GM12878 (cell line): Measurements from ENCODE around the gene GRIP2. TPM values are rescaled to one million over a fixed set of nuclear protein-coding genes. Genes with fewer than 3 reads are reported as not detected.

Experiments used
- ATAC-seq: fragments of 200-7000 bp; cut with Tn5 transposase; 3 replicates; pipeline ENCODE4 v1.9.1; 2020; ENCODE audit warnings: mild to moderate bottlenecking, moderate library complexity
- BruUV-seq: library from RNA; stranded (reverse); fragments of 400-500 nt; replicated peaks from 2 replicates; lab custom pipeline; 2021; lab: Mats Ljungman, UMichigan
- CTCF ChIA-PET: fragments of 300-600 bp; sonication (Branson Sonifier 250); formaldehyde crosslinking; extraction: SDS; loops from one replicate; lab custom pipeline; 2021; ENCODE audit warnings: inconsistent platforms; lab: Yijun Ruan, JAX
- POLR2A ChIA-PET: fragments of 350-600 bp; formaldehyde crosslinking; extraction: SDS; loops from one replicate; lab custom pipeline; 2021; ENCODE audit warnings: inconsistent platforms; lab: Charles Lee
- RAD21 ChIA-PET: fragments of 300-600 bp; sonication (Branson Sonifier 250); formaldehyde crosslinking; loops from one replicate; lab custom pipeline; 2023; ENCODE audit warnings: antibody characterized with exemption; ENCODE audit not compliant: unreplicated experiment; lab: Charles Lee
- SMC1A ChIA-PET: fragments of 300-600 bp; sonication (Branson Sonifier 250); formaldehyde crosslinking; loops from one replicate; lab custom pipeline; 2023; ENCODE audit not compliant: unreplicated experiment, uncharacterized antibody; lab: Charles Lee
- DNase-seq: peaks from one replicate; pipeline ENCODE4 v3.0.0-alpha.2; 2011; ENCODE audit warnings: low read depth, low spot score
- FAIRE-seq: peaks from 3 replicates; lab custom pipeline; 2011; peaks lifted over from hg19 to GRCh38; lab: Jason Lieb, UNC
- H2AFZ ChIP-seq: 2 replicates; pipeline ENCODE4 v1.6.0; 2011; ENCODE audit warnings: low read depth, low read length, control low read depth; ENCODE audit not compliant: control insufficient read depth
- H3K27ac ChIP-seq: 2 replicates; pipeline ENCODE4 v1.5.1; 2011; ENCODE audit warnings: control low read depth; ENCODE audit not compliant: control insufficient read depth, insufficient read depth
- H3K27me3 ChIP-seq, 2 experiments: replicated peaks in 1 of 2; 2 replicates each; pipeline versions ENCODE4 v1.6.0 to v1.6.1; 2011; ENCODE audit warnings: low read length in 1 of 2; ENCODE audit not compliant: control insufficient read depth in 2 of 2, insufficient read depth in 2 of 2
- H3K36me3 ChIP-seq, 2 experiments: 2 replicates each; pipeline ENCODE4 v1.5.1; 2011; ENCODE audit warnings: low read length in 1 of 2; ENCODE audit not compliant: control insufficient read depth in 2 of 2, insufficient read depth in 2 of 2
- H3K4me1 ChIP-seq: 2 replicates; pipeline ENCODE4 v1.6.1; 2011; ENCODE audit warnings: mild to moderate bottlenecking, low read length, moderate library complexity, mixed read lengths; ENCODE audit not compliant: control insufficient read depth, insufficient read depth
- H3K4me2 ChIP-seq: 2 replicates; pipeline ENCODE4 v1.6.0; 2011; ENCODE audit warnings: control low read depth; ENCODE audit not compliant: control insufficient read depth, insufficient read depth
- H3K4me3 ChIP-seq: fragments of 200-600 bp; sonication (generic); 2 replicates; pipeline ENCODE4 v1.5.1; 2016
- H3K79me2 ChIP-seq: 2 replicates; pipeline ENCODE4 v1.6.0; 2011; ENCODE audit warnings: low read length; ENCODE audit not compliant: control insufficient read depth, insufficient read depth
- H3K9ac ChIP-seq: 2 replicates; pipeline ENCODE4 v1.8.0; 2011; ENCODE audit warnings: low read length, control low read depth, mixed read lengths; ENCODE audit not compliant: control insufficient read depth, insufficient read depth
- H3K9me3 ChIP-seq: replicated peaks from 3 replicates; pipeline ENCODE4 v1.5.1; 2011; ENCODE audit warnings: mild to moderate bottlenecking, low read length; ENCODE audit not compliant: control insufficient read depth, insufficient read depth
- H4K20me1 ChIP-seq: 2 replicates; pipeline ENCODE4 v1.6.0; 2011; ENCODE audit not compliant: control insufficient read depth, insufficient read depth
- BCL11A ChIP-seq: IDR thresholded peaks from 2 replicates; pipeline ENCODE4 v1.6.1; 2011; ENCODE audit warnings: low read depth, low read length
- CBFB ChIP-seq: IDR thresholded peaks from 2 replicates; pipeline ENCODE4 v1.6.1; 2016; ENCODE audit warnings: antibody characterized with exemption, low read depth
- CHD2 ChIP-seq: IDR thresholded peaks from 2 replicates; pipeline ENCODE4 v1.6.1; 2011; ENCODE audit warnings: low read depth, low read length, improper control_type of control experiment, borderline replicate concordance
- CREM ChIP-seq: IDR thresholded peaks from 2 replicates; pipeline ENCODE4 v1.6.1; 2014; ENCODE audit warnings: antibody characterized with exemption, low read depth
- JUND ChIP-seq: IDR thresholded peaks from 2 replicates; pipeline ENCODE4 v1.6.1; 2012; ENCODE audit warnings: low read depth, mild to moderate bottlenecking, low read length, improper control_type of control experiment, moderate library complexity
- NBN ChIP-seq: fragments of 450-650 bp; IDR thresholded peaks from 2 replicates; pipeline ENCODE4 v1.6.1; 2016
- NR2C2 ChIP-seq: IDR thresholded peaks from 2 replicates; pipeline ENCODE4 v1.6.1; 2011; ENCODE audit warnings: borderline replicate concordance, low read depth; ENCODE audit not compliant: control insufficient read depth, insufficient read length
- PAX5 ChIP-seq: IDR thresholded peaks from 2 replicates; pipeline ENCODE4 v1.6.1; 2011; ENCODE audit warnings: low read depth, low read length, borderline replicate concordance
- RBBP5 ChIP-seq: fragments of 200-600 bp; sonication (generic); conservative IDR thresholded peaks from 2 replicates; pipeline ENCODE4 v1.6.1; 2016
- SPI1 ChIP-seq: IDR thresholded peaks from 2 replicates; pipeline ENCODE4 v1.6.1; 2011; ENCODE audit warnings: low read depth, mild to moderate bottlenecking, low read length, moderate library complexity, borderline replicate concordance; ENCODE audit not compliant: insufficient read depth
- TAF1 ChIP-seq: IDR thresholded peaks from 2 replicates; pipeline ENCODE4 v1.6.1; 2011; ENCODE audit warnings: mild to moderate bottlenecking, low read depth, low read length, borderline replicate concordance
- TCF3 ChIP-seq: IDR thresholded peaks from 2 replicates; pipeline ENCODE4 v1.6.1; 2012; ENCODE audit warnings: low read depth, mild to moderate bottlenecking, low read length, borderline replicate concordance; ENCODE audit not compliant: insufficient read depth
- TCF7 ChIP-seq: IDR thresholded peaks from 2 replicates; pipeline ENCODE4 v1.6.1; 2014; ENCODE audit warnings: antibody characterized with exemption, borderline replicate concordance
- YBX1 ChIP-seq: fragments of 450-650 bp; IDR thresholded peaks from 2 replicates; pipeline ENCODE4 v1.6.1; 2016; ENCODE audit warnings: antibody characterized with exemption
- WGBS: methylation state at CpG from one replicate; pipeline ENCODE4 v1.1.6; 2016; ENCODE audit warnings: low lambda C conversion rate; ENCODE audit not compliant: insufficient replicate concordance, insufficient coverage; ENCODE audit errors: missing lambda C conversion rate; 5-methylcytosine and 5-hydroxymethylcytosine counted together
- in situ Hi-C: fragments of 300-500 bp; cut with MboI; formaldehyde crosslinking; loops from 9 replicates; pipeline ENCODE4 v1.14.3; 2018; ENCODE audit warnings: mixed read lengths
- intact Hi-C: fragments of 100-400 bp; cut with micrococcal nuclease; formaldehyde crosslinking; loops from one replicate; pipeline ENCODE4 v1.14.2; 2022; ENCODE audit not compliant: unreplicated experiment
- polyA plus RNA-seq, 11 experiments: library from polyadenylated mRNA; depleted of rRNA in 4 of 11; unstranded in 6 of 11; stranded (reverse) in 5 of 11; fragments of >200 nt; fragmentation: Nextera tagmentation in 4 of 11; fragmentation: Illumina TruSeq in 1 of 11; extraction: Ambion mirVana in 4 of 11; extraction: Trizol in 1 of 11; gene quantifications; 1 replicate in 1 of 11; 2 replicates in 10 of 11; pipeline versions ENCODE4 v1.2.1 to v1.2.3, GENCODE V29; 2011 to 2016; ENCODE audit warnings: inconsistent platforms in 2 of 11, missing spikeins in 2 of 11, low read depth in 1 of 11
- total RNA-seq, 4 experiments: library from RNA; depleted of rRNA in 3 of 4; stranded (reverse); fragments of >200 nt in 3 of 4; fragmentation: Illumina TruSeq in 1 of 4; extraction: Trizol in 1 of 4; gene quantifications; 2 replicates each; pipeline versions ENCODE4 v1.2.1 to v1.2.3, GENCODE V29; 2013 to 2021
- TF ChIP-seq, protein P1 (sequence below): fragments of 450-650 bp; IDR thresholded peaks from 2 replicates; pipeline ENCODE4 v1.6.1; 2018; ENCODE audit warnings: mild to moderate bottlenecking, low read depth, moderate library complexity; ENCODE audit not compliant: partially characterized antibody
- TF ChIP-seq, protein P2 (sequence below): fragments of 450-650 bp; IDR thresholded peaks from 2 replicates; pipeline ENCODE4 v1.6.1; 2017; ENCODE audit warnings: mild to moderate bottlenecking, moderate library complexity

The GRIP2 gene
- total and polyA plus RNA-seq, 10 of the 15 experiments (the other 5 are each of a cell fraction or from before 2014, with no cell fraction given), result not detected

DNA sequence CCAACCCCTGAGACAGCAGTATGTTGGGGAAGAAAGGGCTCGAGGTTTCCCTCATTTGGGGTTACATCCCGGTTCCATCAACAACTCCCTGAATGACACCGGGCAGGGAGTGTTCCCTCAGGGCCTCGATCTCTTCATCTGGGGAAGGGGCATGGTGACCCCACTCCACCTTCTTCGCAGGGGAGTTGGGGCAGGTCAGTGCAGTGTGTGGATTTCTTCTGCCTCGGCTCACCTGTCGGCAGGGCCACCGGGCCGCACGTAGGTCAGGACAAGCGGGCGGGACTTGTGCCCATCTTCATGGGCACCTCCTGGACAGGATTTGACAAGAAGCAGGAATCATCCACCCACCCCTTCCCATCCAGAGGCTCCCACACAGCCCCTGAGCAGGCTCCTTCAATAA is 17.4 kb downstream of the GRIP2 start:
- H3K4me3 ChIP-seq, result no peak overlapping the region
- H4K20me1 ChIP-seq, result no peaks in the 10 kb centered on the region
- intact Hi-C loops (no loop called here), in situ Hi-C loops (no loop called here)
- peaks cover 0 to 2% of the 10 kb centered on the region in 2 experiments; a peak in 2 of 4 replicates for H3K27me3 ChIP-seq
- H3K36me3 ChIP-seq, result no peaks in the 10 kb centered on the region
- no peak for ATAC-seq
- no TSS peak for BruUV-seq
- ChIA-PET SMC1A (no interaction called here), CTCF (no interaction called here), POLR2A (no interaction called here), RAD21 (no interaction called here)
- no peak overlapping the region for H3K9ac ChIP-seq
- no peak overlapping the region for H3K27ac ChIP-seq
- H3K79me2 ChIP-seq, result no peaks in the 10 kb centered on the region
- no peak for DNase-seq
- no peak overlapping the region for H3K4me2 ChIP-seq
- H3K4me1 ChIP-seq, result no peaks in the 10 kb centered on the region
- TF ChIP-seq SPI1, result no peak
- TF ChIP-seq TCF3, result no peak
- no peak for TF ChIP-seq PAX5
- no peak for TF ChIP-seq YBX1
- TF ChIP-seq JUND, result no peak
- TF ChIP-seq NR2C2, result no peak
- TF ChIP-seq TAF1, result no peak
- TF ChIP-seq CBFB, result no peak
- TF ChIP-seq NBN, result no peak
- TF ChIP-seq RBBP5, result no peak
- no peak for TF ChIP-seq BCL11A
- TF ChIP-seq TCF7, result no peak
- TF ChIP-seq CHD2, result no peak
- TF ChIP-seq, protein P1, sequence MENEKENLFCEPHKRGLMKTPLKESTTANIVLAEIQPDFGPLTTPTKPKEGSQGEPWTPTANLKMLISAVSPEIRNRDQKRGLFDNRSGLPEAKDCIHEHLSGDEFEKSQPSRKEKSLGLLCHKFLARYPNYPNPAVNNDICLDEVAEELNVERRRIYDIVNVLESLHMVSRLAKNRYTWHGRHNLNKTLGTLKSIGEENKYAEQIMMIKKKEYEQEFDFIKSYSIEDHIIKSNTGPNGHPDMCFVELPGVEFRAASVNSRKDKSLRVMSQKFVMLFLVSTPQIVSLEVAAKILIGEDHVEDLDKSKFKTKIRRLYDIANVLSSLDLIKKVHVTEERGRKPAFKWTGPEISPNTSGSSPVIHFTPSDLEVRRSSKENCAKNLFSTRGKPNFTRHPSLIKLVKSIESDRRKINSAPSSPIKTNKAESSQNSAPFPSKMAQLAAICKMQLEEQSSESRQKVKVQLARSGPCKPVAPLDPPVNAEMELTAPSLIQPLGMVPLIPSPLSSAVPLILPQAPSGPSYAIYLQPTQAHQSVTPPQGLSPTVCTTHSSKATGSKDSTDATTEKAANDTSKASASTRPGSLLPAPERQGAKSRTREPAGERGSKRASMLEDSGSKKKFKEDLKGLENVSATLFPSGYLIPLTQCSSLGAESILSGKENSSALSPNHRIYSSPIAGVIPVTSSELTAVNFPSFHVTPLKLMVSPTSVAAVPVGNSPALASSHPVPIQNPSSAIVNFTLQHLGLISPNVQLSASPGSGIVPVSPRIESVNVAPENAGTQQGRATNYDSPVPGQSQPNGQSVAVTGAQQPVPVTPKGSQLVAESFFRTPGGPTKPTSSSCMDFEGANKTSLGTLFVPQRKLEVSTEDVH, result no peak
- TF ChIP-seq, protein P2, sequence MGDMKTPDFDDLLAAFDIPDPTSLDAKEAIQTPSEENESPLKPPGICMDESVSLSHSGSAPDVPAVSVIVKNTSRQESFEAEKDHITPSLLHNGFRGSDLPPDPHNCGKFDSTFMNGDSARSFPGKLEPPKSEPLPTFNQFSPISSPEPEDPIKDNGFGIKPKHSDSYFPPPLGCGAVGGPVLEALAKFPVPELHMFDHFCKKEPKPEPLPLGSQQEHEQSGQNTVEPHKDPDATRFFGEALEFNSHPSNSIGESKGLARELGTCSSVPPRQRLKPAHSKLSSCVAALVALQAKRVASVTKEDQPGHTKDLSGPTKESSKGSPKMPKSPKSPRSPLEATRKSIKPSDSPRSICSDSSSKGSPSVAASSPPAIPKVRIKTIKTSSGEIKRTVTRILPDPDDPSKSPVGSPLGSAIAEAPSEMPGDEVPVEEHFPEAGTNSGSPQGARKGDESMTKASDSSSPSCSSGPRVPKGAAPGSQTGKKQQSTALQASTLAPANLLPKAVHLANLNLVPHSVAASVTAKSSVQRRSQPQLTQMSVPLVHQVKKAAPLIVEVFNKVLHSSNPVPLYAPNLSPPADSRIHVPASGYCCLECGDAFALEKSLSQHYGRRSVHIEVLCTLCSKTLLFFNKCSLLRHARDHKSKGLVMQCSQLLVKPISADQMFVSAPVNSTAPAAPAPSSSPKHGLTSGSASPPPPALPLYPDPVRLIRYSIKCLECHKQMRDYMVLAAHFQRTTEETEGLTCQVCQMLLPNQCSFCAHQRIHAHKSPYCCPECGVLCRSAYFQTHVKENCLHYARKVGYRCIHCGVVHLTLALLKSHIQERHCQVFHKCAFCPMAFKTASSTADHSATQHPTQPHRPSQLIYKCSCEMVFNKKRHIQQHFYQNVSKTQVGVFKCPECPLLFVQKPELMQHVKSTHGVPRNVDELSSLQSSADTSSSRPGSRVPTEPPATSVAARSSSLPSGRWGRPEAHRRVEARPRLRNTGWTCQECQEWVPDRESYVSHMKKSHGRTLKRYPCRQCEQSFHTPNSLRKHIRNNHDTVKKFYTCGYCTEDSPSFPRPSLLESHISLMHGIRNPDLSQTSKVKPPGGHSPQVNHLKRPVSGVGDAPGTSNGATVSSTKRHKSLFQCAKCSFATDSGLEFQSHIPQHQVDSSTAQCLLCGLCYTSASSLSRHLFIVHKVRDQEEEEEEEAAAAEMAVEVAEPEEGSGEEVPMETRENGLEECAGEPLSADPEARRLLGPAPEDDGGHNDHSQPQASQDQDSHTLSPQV, result no peak
- TF ChIP-seq CREM, result no peak
- TF ChIP-seq, all 136 proteins: peak for 0
- no peak for FAIRE-seq
- no peaks in the 10 kb centered on the region for H3K9me3 ChIP-seq
- 51% methylated on average over 8 of the region's 12 CpGs for WGBS
- H2AFZ ChIP-seq, result no peak overlapping the region
